WERI-Rb-1 (cell line): ENCODE data around the gene ROBO2.
A peak's percentile ranks its signal among the peaks of the same experiment; 100 is the strongest.

Source experiments
- DNase-seq: peaks from one replicate; pipeline ENCODE4 v3.0.0-alpha.2; 2020
- H3K27ac ChIP-seq: fragments of 250-450 bp; sonication (Bioruptor Pico); 2 replicates; pipeline ENCODE4 v1.5.1; 2020; ENCODE audit warnings: mild to moderate bottlenecking, moderate library complexity
- H3K27me3 ChIP-seq: fragments of 250-450 bp; sonication (Bioruptor Pico); 2 replicates; pipeline ENCODE4 v1.5.1; 2021; ENCODE audit warnings: mild to moderate bottlenecking, low read depth, moderate library complexity; ENCODE audit not compliant: insufficient read depth, severe bottlenecking
- H3K36me3 ChIP-seq: fragments of 250-450 bp; sonication (Bioruptor Pico); 2 replicates; pipeline ENCODE4 v1.5.1; 2020; ENCODE audit warnings: mild to moderate bottlenecking, moderate library complexity
- H3K4me3 ChIP-seq: 2 replicates; pipeline ENCODE4 v1.5.1; 2011; ENCODE audit warnings: low read depth, mild to moderate bottlenecking, control low read depth, low read length
- H3K9me3 ChIP-seq: fragments of 250-450 bp; sonication (Bioruptor Pico); 2 replicates; pipeline ENCODE4 v1.5.1; 2021; ENCODE audit warnings: mild to moderate bottlenecking, moderate library complexity; ENCODE audit not compliant: severe bottlenecking
- CTCF ChIP-seq: IDR thresholded peaks from 2 replicates; pipeline ENCODE4 v1.5.1; 2011; ENCODE audit warnings: low read depth, mild to moderate bottlenecking, control low read depth, inconsistent platforms, low read length

Gene ROBO2

GRCh38 chr3:77324105-77324504 lies 284.2 kb downstream of the ROBO2 start:
- DNase-seq = no peak
- no peaks in the 10 kb centered on the region for H3K36me3 ChIP-seq
- no peak overlapping the region for H3K4me3 ChIP-seq
- no peaks in the 10 kb centered on the region for H3K9me3 ChIP-seq
- H3K27me3 ChIP-seq = no peaks in the 10 kb centered on the region
- no peak for TF ChIP-seq CTCF
- no peak overlapping the region for H3K27ac ChIP-seq

DNA sequence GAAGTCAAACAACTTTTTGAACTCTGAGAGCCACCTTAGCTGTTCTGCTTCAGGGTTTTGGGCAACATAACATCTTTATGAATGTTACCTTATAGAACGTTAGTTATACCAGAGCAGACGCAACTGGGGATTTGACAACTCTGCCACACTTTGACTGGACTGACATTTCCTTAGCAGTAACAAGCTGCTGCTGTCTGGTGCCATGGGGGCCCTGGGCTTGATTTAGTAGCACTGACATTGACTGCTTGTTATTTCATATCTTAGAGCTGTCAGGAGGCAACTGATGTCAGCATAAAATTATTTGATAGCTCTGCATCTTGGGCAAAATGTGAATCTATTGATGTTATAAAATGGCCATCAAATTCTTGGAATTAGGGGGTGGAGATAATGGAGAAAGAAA lies 285.4 kb downstream of the ROBO2 start:
- Histone ChIP-seq H3K9me3 (no peaks in the 10 kb centered on the region), H3K4me3 (no peak overlapping the region), H3K27me3 (no peaks in the 10 kb centered on the region), H3K36me3 (no peaks in the 10 kb centered on the region), H3K27ac (no peak overlapping the region)
- DNase-seq = no peak
- TF ChIP-seq CTCF = no peak

GRCh38 chr3:77325702-77326101 lies 285.8 kb downstream of the ROBO2 start:
- Histone ChIP-seq H3K36me3 (no peaks in the 10 kb centered on the region), H3K27me3 (no peaks in the 10 kb centered on the region), H3K9me3 (no peaks in the 10 kb centered on the region), H3K27ac (no peak overlapping the region), H3K4me3 (no peak overlapping the region)
- no peak for DNase-seq
- no peak for TF ChIP-seq CTCF

DNA sequence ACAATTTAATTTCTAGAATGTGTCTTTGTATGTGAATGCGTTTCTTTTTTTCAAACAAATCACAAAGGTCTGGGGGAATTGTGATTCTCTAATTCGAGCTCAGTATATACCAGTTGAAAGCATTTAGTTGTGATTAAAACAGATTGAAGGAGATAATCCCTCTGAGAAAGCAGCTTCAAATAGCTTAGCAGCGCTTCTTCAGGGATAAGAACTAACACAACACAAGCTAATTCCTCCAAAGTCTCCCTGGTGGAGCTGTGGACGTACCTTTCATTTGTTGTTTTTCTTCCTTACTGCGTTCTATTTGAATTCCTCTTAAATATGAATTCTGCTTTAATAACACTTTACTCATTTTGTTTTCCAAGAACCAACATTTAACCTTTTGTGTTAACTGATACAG lies 286.7 kb downstream of the ROBO2 start:
- H3K36me3 ChIP-seq = no peaks in the 10 kb centered on the region
- TF ChIP-seq CTCF = no peak
- DNase-seq = peak; percentile 25
- no peak overlapping the region for H3K27ac ChIP-seq
- no peaks in the 10 kb centered on the region for H3K27me3 ChIP-seq
- no peaks in the 10 kb centered on the region for H3K9me3 ChIP-seq
- no peak overlapping the region for H3K4me3 ChIP-seq

- Histone ChIP-seq H3K4me3 (no peak overlapping the region), H3K27ac (no peak overlapping the region), H3K9me3 (no peaks in the 10 kb centered on the region), H3K36me3 (no peaks in the 10 kb centered on the region), H3K27me3 (no peaks in the 10 kb centered on the region)
- DNase-seq = no peak
- no peak for TF ChIP-seq CTCF
Measured at GRCh38 chr3:77328690-77329089, 288.8 kb downstream of the ROBO2 start.

DNA sequence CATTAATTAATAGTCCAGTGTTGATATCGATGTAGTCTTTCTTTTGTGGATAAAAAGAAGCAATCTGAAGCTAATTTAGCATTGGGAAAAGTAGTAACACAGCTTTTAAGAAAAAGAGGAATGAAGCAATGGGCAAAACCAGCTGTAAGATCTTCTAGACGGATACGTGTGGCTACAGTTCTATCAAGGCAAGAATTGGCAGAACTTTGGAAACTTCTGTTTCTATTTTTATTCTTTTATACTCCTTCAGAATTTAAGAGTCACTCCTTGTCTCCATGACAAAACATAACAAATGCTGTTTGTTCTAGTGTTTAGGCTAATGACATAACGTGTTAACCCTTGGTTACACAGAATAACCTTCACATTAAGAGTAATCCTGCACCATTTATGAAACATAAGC lies 289.2 kb downstream of the ROBO2 start:
- no peak overlapping the region for H3K27ac ChIP-seq
- no peaks in the 10 kb centered on the region for H3K27me3 ChIP-seq
- DNase-seq = no peak
- H3K36me3 ChIP-seq = no peaks in the 10 kb centered on the region
- no peak overlapping the region for H3K4me3 ChIP-seq
- no peak for TF ChIP-seq CTCF
- H3K9me3 ChIP-seq = no peaks in the 10 kb centered on the region
